Medulla oblongata (tissue), 1 donor: ENCODE measurements around the gene HRH4.

Experiments
- DNase-seq: peaks from one replicate; pipeline ENCODE4 v3.0.0-alpha.2; 2015; ENCODE audit errors: extremely low spot score

The HRH4 gene

DNA sequence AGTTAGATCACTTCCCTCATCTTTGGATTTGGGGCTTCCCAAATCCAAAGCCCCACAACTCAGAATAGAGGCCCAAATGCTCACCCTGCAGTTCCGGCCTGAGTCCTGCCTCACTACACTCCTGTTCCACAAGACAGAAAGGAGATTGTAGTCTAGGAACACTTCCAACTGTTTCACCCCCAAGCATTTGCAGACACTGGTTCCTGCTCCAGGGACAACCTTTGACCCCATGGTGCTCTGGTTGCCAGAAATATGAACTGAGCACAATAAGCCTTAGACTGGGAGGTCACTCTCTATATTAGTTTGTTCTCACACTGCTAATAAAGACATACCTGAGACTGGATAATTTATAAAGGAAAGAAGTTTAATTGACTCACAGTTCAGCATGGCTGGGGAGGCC lies 49.0 kb downstream of the HRH4 start:
- DNase-seq = no peak

GRCh38 chr18:24514439-24514838 lies 54.0 kb downstream of the HRH4 start:
- no peak for DNase-seq

GRCh38 chr18:24515721-24516120 lies 55.3 kb downstream of the HRH4 start:
- DNase-seq = no peak

DNA sequence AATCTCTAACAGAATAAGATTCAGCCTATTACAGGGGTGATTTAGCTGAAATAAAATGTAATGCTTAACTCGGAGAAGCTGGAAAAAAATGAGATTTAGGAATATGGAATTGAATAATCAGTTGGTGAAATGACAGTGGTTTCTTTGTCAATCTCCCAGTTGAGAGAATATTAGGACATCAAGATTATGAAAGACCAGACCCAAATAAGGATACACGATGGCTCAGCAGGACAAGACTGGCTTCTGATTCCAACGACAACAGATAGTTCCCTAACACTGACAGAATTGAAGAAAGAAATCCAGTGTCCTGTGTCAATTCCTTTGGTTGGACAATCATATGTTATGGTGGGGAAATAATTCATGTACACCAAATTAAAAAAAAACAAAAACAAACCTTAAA lies 55.8 kb downstream of the HRH4 start:
- no peak for DNase-seq

DNA sequence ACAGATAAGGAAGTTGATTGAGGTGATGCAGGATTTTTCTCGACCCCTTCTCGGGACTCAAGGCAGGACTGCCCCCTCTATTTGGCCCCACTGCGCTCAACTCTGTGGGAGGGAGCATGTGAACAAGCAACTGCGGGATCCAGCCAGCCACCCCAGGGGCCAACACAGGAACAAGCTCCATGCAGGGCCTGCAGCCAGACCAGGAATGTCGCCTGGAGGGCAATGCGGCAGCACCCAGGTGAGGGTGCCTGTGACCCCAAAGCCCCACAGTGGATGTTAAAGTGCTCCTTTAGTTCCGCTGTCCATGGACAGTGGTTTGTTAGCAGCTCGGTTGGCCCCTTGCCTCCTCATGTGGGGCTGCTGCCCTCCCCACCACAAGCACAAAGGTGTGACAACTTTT lies 57.1 kb downstream of the HRH4 start:
- DNase-seq = no peak

DNA sequence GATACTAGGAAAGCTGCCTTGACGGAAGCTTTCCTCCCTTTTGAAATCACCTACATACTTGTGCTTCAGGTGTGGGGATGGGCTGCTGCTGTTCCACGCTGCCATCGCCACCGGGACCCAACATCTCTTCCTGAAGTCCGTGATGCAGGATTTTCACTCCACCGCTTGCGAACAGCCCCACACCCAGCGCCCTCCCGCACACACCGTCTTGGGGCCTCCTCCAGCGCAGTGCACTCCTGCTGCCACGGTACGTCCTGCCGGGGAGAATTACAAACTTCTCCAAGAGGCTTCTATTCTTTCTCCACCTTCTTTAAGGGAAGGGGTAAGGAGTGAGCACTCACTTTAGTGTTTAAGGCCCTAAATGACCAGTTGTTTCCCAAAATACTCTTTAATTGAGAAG lies 58.2 kb downstream of the HRH4 start:
- no peak for DNase-seq
